ENCODE data around the gene SEL1L2.

The SEL1L2 gene

GRCh38 chr20:13858439-13858838 lies 132.0 kb downstream of the SEL1L2 start:
- H3K27me3 ChIP-seq, result no peaks in the 10 kb centered on the region
- DNase-seq, result no peak
- peak overlapping the region; percentile 15 to 57 for H3K27ac ChIP-seq
- H3K9me3 ChIP-seq, result no peaks in the 10 kb centered on the region
- peaks cover 0 to 15% (median 7%) of the 10 kb centered on the region in 4 donors for H3K4me1 ChIP-seq
- intact Hi-C loops (cut with DNase I; ENCODE audit: low total_unique reads), result no loop called here
- no peak for TF ChIP-seq CTCF (IDR thresholded peaks at IDR 0.05)
- H3K36me3 ChIP-seq, result no peaks in the 10 kb centered on the region
- H3K4me3 ChIP-seq, result no peak overlapping the region

- no peaks in the 10 kb centered on the region for H3K36me3 ChIP-seq
- H3K4me1 ChIP-seq, result peaks cover 0 to 18% (median 7%) of the 10 kb centered on the region in 4 donors
- peak overlapping the region in 1 of 2 donors; percentile 57 for H3K27ac ChIP-seq
- intact Hi-C loops (cut with DNase I; ENCODE audit: low total_unique reads), result no loop called here
- no peaks in the 10 kb centered on the region for H3K9me3 ChIP-seq
- H3K27me3 ChIP-seq, result no peaks in the 10 kb centered on the region
- TF ChIP-seq CTCF (IDR thresholded peaks at IDR 0.05), result no peak
- H3K4me3 ChIP-seq, result no peak overlapping the region
- DNase-seq, result no peak
Measured at GRCh38 chr20:13857961-13858360, 132.5 kb downstream of the SEL1L2 start.

GRCh38 chr20:13857304-13857703 lies 133.1 kb downstream of the SEL1L2 start:
- intact Hi-C loops (cut with DNase I; ENCODE audit: low total_unique reads), result no loop called here
- H3K36me3 ChIP-seq, result no peaks in the 10 kb centered on the region
- no peak for DNase-seq
- no peaks in the 10 kb centered on the region for H3K27me3 ChIP-seq
- peak overlapping the region; percentile 30 to 57 for H3K27ac ChIP-seq
- no peaks in the 10 kb centered on the region for H3K9me3 ChIP-seq
- no peak for TF ChIP-seq CTCF (IDR thresholded peaks at IDR 0.05)
- H3K4me1 ChIP-seq, result peaks cover 0 to 25% (median 7%) of the 10 kb centered on the region in 4 donors
- no peak overlapping the region for H3K4me3 ChIP-seq

- intact Hi-C loops (cut with DNase I; ENCODE audit: low total_unique reads), result no loop called here
- no peak for TF ChIP-seq CTCF (IDR thresholded peaks at IDR 0.05)
- Histone ChIP-seq H3K27me3 (no peaks in the 10 kb centered on the region), H3K4me1 (peaks cover 0 to 34% (median 9%) of the 10 kb centered on the region in 4 donors), H3K36me3 (no peaks in the 10 kb centered on the region), H3K4me3 (no peak overlapping the region), H3K9me3 (no peaks in the 10 kb centered on the region), H3K27ac (peak overlapping the region in 1 of 2 donors; percentile 57)
- DNase-seq, result no peak
Measured at GRCh38 chr20:13856354-13856753, 134.1 kb downstream of the SEL1L2 start.

GRCh38 chr20:13855613-13856012 lies 134.8 kb downstream of the SEL1L2 start:
- Histone ChIP-seq H3K36me3 (no peaks in the 10 kb centered on the region), H3K9me3 (no peaks in the 10 kb centered on the region), H3K27me3 (no peaks in the 10 kb centered on the region), H3K27ac (no peak overlapping the region), H3K4me1 (peaks cover 0 to 42% (median 14%) of the 10 kb centered on the region in 4 donors), H3K4me3 (no peak overlapping the region)
- no peak for TF ChIP-seq CTCF (IDR thresholded peaks at IDR 0.05)
- DNase-seq, result no peak
- intact Hi-C loops (cut with DNase I; ENCODE audit: low total_unique reads), result no loop called here

GRCh38 chr20:13852306-13852705 lies 138.1 kb downstream of the SEL1L2 start:
- intact Hi-C loops (cut with DNase I; ENCODE audit: low total_unique reads), result no loop called here
- no peaks in the 10 kb centered on the region for H3K36me3 ChIP-seq
- peak overlapping the region; percentile 45 to 68 for H3K27ac ChIP-seq
- H3K27me3 ChIP-seq, result no peaks in the 10 kb centered on the region
- no peak overlapping the region for H3K4me3 ChIP-seq
- no peaks in the 10 kb centered on the region for H3K9me3 ChIP-seq
- H3K4me1 ChIP-seq, result peaks cover 0 to 36% (median 7%) of the 10 kb centered on the region in 4 donors
- no peak for DNase-seq
- TF ChIP-seq CTCF (IDR thresholded peaks at IDR 0.05), result no peak
